Measurements from ENCODE around the gene ASCC2. TPM values are rescaled to one million over a fixed set of nuclear protein-coding genes. Genes with fewer than 3 reads are reported as not detected.

Gene ASCC2
- total and polyA plus RNA-seq, 3 experiments from 2014 or later: 60.0 to 84.5 (median 81.1) TPM

- ChIA-PET CTCF (interaction anchor here (1.2 kb wide), 1 partner anchor 17 kb away, joined by 4 read pairs; no protein-coding TSS in a partner anchor), POLR2A (no interaction called here)
- Histone ChIP-seq H3K27ac (ENCODE audit: low read depth, low read length) (no peak overlapping the region), H3K4me3 (ENCODE audit: low read length) (no peak overlapping the region), H3K27me3 (ENCODE audit: insufficient read depth, low read length, poor library complexity, severe bottlenecking) (no peaks in the 10 kb centered on the region), H3K36me3 (ENCODE audit: insufficient read depth, low read length) (peaks cover 41% of the 10 kb centered on the region), H3K9me3 (ENCODE audit: low read length) (no peaks in the 10 kb centered on the region), H3K4me1 (ENCODE audit: insufficient read depth, low read length) (no peaks in the 10 kb centered on the region)
- H3K9me3 Mint-ChIP-seq: no peaks in the 10 kb centered on the region
- no peaks in the 10 kb centered on the region for H3K27me3 Mint-ChIP-seq
- no peak for DNase-seq
- no peak overlapping the region for H3K4me3 Mint-ChIP-seq
- H3K4me1 Mint-ChIP-seq: no peaks in the 10 kb centered on the region
- H3K27ac Mint-ChIP-seq: peak overlapping the region in 2 of 8 donors; percentile 6 to 57
- peaks cover 4 to 74% (median 18%) of the 10 kb centered on the region in 3 donors for H3K36me3 Mint-ChIP-seq
Measured at GRCh38 chr22:29790061-29790460, 48.0 kb downstream of the ASCC2 start.

DNA sequence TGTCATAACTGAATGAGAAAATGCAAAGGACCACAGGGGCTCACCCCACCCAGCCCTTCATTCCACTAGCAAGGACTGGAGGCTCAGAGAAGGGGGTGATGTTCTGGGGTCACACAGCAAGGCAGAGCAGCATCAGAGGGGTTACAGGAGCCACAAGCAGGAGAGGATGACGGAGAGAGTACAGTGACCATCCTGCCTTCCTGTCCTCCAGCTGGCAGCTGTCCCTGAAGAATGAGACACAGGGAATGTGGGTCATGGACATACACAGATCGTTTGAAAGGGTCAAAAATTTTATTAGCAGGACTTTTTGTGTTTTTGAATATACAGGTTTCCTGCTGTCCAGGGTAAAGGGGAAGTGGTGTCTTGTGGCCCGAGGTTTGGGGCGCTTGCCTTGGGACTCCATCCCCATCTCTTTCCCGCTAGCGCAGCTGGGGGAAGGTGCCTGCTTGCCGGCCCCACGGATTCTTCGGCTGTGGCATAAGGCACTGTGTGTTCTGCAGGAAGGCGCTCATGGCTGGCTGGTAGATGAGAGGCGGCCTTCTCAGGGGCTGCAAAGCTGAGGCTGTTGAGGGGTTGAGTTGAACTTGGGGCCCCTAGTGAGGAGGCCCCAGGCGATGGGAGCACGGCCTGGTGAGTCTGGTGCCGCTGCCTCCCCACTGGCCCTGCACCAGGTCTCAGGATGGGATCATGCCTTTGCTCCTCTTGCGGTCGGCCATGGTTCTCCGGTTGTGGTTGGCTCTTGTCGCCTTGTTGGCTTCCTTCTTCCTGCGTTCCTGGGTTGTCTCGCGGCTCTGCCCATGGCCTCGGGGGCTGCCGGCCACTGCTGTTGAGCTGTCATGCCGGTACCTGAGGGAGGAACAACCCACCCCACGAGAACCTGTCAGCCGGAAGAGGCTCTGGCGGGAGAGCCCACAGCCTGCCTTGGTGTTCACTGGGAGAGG is 49.5 kb downstream of the ASCC2 start:
- Histone ChIP-seq H3K27me3 (ENCODE audit: insufficient read depth, low read length, poor library complexity, severe bottlenecking) (no peaks in the 10 kb centered on the region), H3K27ac (ENCODE audit: low read depth, low read length) (no peak overlapping the region), H3K36me3 (ENCODE audit: insufficient read depth, low read length) (peaks cover 36% of the 10 kb centered on the region), H3K4me3 (ENCODE audit: low read length) (no peak overlapping the region), H3K4me1 (ENCODE audit: insufficient read depth, low read length) (no peaks in the 10 kb centered on the region), H3K9me3 (ENCODE audit: low read length) (no peaks in the 10 kb centered on the region)
- H3K9me3 Mint-ChIP-seq: no peaks in the 10 kb centered on the region
- ChIA-PET CTCF (no interaction called here), POLR2A (no interaction called here)
- H3K27ac Mint-ChIP-seq: peak overlapping the region in 1 of 8 donors; percentile 29
- no peaks in the 10 kb centered on the region for H3K4me1 Mint-ChIP-seq
- no peaks in the 10 kb centered on the region for H3K27me3 Mint-ChIP-seq
- no peak overlapping the region for H3K4me3 Mint-ChIP-seq
- peaks cover 4 to 66% (median 18%) of the 10 kb centered on the region in 3 donors for H3K36me3 Mint-ChIP-seq
- no peak for DNase-seq

DNA sequence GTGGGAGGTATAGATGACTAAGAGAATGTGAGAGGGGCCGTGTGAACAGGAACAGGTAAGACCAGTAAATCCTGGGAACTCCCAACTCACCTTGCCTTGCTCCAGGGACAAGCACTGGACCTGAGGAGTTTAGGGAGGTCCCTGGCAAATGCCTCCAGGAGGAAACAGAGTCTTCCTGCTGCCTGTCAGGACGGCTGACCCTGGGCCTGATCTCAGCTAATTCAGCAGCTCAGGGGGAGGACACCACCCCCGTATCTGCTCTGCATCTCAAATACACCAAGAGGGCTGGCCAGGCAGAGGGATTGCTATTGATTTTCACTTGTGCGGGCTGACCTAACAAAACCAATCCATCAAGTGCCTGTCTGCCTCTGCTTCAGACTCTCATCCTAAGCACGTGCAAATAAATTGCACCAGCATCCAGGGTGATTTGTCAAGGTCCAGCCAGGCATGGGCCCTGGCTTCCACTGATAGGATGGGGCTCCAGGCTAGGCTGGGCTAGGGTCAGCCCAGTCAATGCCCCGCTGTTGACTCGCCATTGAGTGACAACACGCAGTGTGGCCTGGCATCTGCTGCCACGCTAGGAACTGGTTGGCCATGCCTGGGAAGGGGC is 50.6 kb downstream of the ASCC2 start:
- POLR2A ChIA-PET: no interaction called here
- Histone ChIP-seq H3K9me3 (ENCODE audit: low read length) (no peaks in the 10 kb centered on the region), H3K27me3 (ENCODE audit: insufficient read depth, low read length, poor library complexity, severe bottlenecking) (no peaks in the 10 kb centered on the region), H3K36me3 (ENCODE audit: insufficient read depth, low read length) (peaks cover 26% of the 10 kb centered on the region), H3K4me1 (ENCODE audit: insufficient read depth, low read length) (no peaks in the 10 kb centered on the region), H3K4me3 (ENCODE audit: low read length) (no peak overlapping the region), H3K27ac (ENCODE audit: low read depth, low read length) (no peak overlapping the region)
- Mint-ChIP-seq H3K27ac (peak overlapping the region in 2 of 8 donors; percentile 42 to 81), H3K27me3 (no peaks in the 10 kb centered on the region), H3K4me1 (no peaks in the 10 kb centered on the region), H3K36me3 (peaks cover 4 to 54% (median 18%) of the 10 kb centered on the region in 3 donors), H3K4me3 (no peak overlapping the region), H3K9me3 (no peaks in the 10 kb centered on the region)
- DNase-seq: no peak
- CTCF ChIA-PET: no interaction called here

- Histone ChIP-seq H3K27me3 (ENCODE audit: insufficient read depth, low read length, poor library complexity, severe bottlenecking) (no peaks in the 10 kb centered on the region), H3K4me3 (ENCODE audit: low read length) (no peak overlapping the region), H3K27ac (ENCODE audit: low read depth, low read length) (no peak overlapping the region), H3K9me3 (ENCODE audit: low read length) (no peaks in the 10 kb centered on the region), H3K36me3 (ENCODE audit: insufficient read depth, low read length) (peaks cover 19% of the 10 kb centered on the region), H3K4me1 (ENCODE audit: insufficient read depth, low read length) (no peaks in the 10 kb centered on the region)
- no peaks in the 10 kb centered on the region for H3K27me3 Mint-ChIP-seq
- no peak overlapping the region for H3K27ac Mint-ChIP-seq
- ChIA-PET POLR2A (no interaction called here), CTCF (no interaction called here)
- no peak overlapping the region for H3K4me3 Mint-ChIP-seq
- no peak for DNase-seq
- peaks cover 4 to 42% (median 13%) of the 10 kb centered on the region in 3 donors for H3K36me3 Mint-ChIP-seq
- no peaks in the 10 kb centered on the region for H3K4me1 Mint-ChIP-seq
- H3K9me3 Mint-ChIP-seq: no peaks in the 10 kb centered on the region
Measured at GRCh38 chr22:29786031-29786430, 52.0 kb downstream of the ASCC2 start.

- Histone ChIP-seq H3K4me3 (ENCODE audit: low read length) (no peak overlapping the region), H3K27ac (ENCODE audit: low read depth, low read length) (no peak overlapping the region), H3K9me3 (ENCODE audit: low read length) (no peaks in the 10 kb centered on the region), H3K27me3 (ENCODE audit: insufficient read depth, low read length, poor library complexity, severe bottlenecking) (no peaks in the 10 kb centered on the region), H3K36me3 (ENCODE audit: insufficient read depth, low read length) (peaks cover 11% of the 10 kb centered on the region), H3K4me1 (ENCODE audit: insufficient read depth, low read length) (no peaks in the 10 kb centered on the region)
- DNase-seq: no peak
- peaks cover 4 to 29% (median 9%) of the 10 kb centered on the region in 3 donors for H3K36me3 Mint-ChIP-seq
- H3K4me1 Mint-ChIP-seq: no peaks in the 10 kb centered on the region
- no peak overlapping the region for H3K4me3 Mint-ChIP-seq
- H3K27me3 Mint-ChIP-seq: no peaks in the 10 kb centered on the region
- POLR2A ChIA-PET: no interaction called here
- no peaks in the 10 kb centered on the region for H3K9me3 Mint-ChIP-seq
- H3K27ac Mint-ChIP-seq: peak overlapping the region in 3 of 8 donors; percentile 3 to 91 (median 44)
- CTCF ChIA-PET: no interaction called here
Measured at GRCh38 chr22:29784451-29785361, 53.4 kb downstream of the ASCC2 start.

DNA sequence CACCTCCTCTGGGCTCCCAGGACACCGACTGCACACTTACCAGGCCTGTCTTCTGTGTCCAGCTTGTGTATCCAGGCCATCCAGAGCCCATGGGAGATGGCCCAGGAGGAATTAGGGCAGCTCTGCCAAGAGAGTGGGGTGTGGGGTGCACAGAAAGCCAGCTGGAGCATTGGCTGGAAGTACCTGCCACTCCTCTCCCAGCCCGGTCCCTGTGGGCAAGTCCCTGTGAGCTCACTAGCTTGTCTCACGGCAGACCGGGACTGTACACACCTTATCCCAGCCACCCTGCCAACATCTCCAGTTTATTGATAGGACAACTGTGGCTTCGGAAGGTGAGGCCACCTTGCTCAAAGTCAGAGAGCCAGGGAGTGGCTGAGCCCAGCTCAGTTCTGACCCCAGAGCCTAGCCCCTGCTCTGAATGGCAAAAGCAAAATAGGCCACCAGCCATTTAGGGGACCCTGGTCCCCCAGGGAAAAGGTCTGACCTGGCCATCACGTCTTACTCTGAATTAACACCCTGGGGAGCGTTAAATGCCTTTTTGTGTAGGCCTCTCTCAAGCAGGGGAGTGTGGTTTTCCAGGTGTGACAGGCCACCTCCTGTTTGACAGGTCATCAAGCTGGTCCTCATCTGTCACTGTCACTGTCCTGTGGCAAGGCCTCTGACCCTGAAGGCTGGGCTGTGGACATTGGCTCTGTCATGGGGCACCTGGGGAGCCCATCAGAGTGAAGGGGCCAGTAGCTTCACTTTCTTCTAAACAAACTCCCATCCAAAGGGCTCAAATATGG is 55.8 kb downstream of the ASCC2 start:
- H3K9me3 ChIP-seq (ENCODE audit: low read length): no peaks in the 10 kb centered on the region
- H3K27me3 ChIP-seq (ENCODE audit: insufficient read depth, low read length, poor library complexity, severe bottlenecking): no peaks in the 10 kb centered on the region
- H3K4me1 ChIP-seq (ENCODE audit: insufficient read depth, low read length): no peaks in the 10 kb centered on the region
- no peak overlapping the region for H3K27ac ChIP-seq (ENCODE audit: low read depth, low read length)
- no peaks in the 10 kb centered on the region for H3K36me3 ChIP-seq (ENCODE audit: insufficient read depth, low read length)
- Mint-ChIP-seq H3K27ac (no peak overlapping the region), H3K4me3 (no peak overlapping the region), H3K36me3 (peaks cover 0 to 4% (median 0%) of the 10 kb centered on the region in 3 donors), H3K27me3 (no peaks in the 10 kb centered on the region), H3K4me1 (no peaks in the 10 kb centered on the region), H3K9me3 (no peaks in the 10 kb centered on the region)
- no peak overlapping the region for H3K4me3 ChIP-seq (ENCODE audit: low read length)
- DNase-seq: no peak
- ChIA-PET CTCF (interaction anchor here (1.3 kb wide), 1 partner anchor 9 kb away, joined by 3 read pairs; no protein-coding TSS in a partner anchor), POLR2A (no interaction called here)

DNA sequence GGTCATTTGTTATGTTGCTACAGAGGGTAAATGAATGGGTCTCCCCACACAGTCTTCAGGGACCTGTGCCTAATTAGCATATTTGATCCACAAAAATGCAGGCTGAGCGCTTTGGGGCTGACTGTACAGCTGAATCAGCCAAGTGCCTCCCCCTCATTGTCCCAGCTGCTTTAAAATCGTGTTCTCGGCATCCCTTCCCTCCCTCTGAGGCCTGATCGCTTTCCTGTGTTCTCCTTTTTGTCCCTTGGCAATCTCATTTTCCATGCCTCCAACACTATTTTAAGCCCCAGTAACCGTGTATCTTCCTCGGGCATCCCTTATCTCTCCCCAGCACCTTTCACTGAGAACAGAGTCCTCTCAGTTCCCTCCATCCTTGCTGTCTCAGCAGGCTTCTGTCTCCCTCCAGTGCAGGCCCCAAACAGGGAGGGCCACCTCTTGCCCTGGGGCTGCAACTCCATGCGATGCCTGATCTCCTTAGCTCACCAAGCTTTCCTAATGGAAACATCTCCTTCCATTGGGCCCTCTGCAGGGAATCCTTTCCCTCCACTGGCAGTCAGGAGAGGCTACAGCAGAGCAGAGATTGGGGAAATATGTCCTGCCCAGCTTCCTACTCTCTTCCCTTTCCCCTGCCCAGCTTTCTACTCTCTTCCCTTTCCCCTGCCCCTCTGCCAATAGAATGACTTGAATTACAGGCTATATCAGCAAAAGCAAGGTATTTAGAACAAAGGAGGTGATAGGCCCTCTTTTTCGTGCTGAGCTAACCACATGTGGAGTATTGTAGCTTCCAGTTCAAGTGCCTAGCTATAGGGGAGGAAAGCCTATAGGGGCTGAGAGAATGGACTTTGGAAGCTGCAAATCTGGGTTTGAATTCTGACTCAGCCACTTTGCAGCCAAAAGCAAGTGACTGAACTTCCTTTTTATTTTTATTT is 57.1 kb downstream of the ASCC2 start:
- Histone ChIP-seq H3K4me1 (ENCODE audit: insufficient read depth, low read length) (no peaks in the 10 kb centered on the region), H3K4me3 (ENCODE audit: low read length) (no peak overlapping the region), H3K27me3 (ENCODE audit: insufficient read depth, low read length, poor library complexity, severe bottlenecking) (no peaks in the 10 kb centered on the region), H3K36me3 (ENCODE audit: insufficient read depth, low read length) (no peaks in the 10 kb centered on the region), H3K27ac (ENCODE audit: low read depth, low read length) (no peak overlapping the region), H3K9me3 (ENCODE audit: low read length) (no peaks in the 10 kb centered on the region)
- no peaks in the 10 kb centered on the region for H3K36me3 Mint-ChIP-seq
- CTCF ChIA-PET: interaction anchor here (1.3 kb wide), 1 partner anchor 8 kb away, joined by 3 read pairs; no protein-coding TSS in a partner anchor
- no peak for DNase-seq
- no peaks in the 10 kb centered on the region for H3K9me3 Mint-ChIP-seq
- H3K4me1 Mint-ChIP-seq: no peaks in the 10 kb centered on the region
- H3K27me3 Mint-ChIP-seq: no peaks in the 10 kb centered on the region
- H3K27ac Mint-ChIP-seq: peak overlapping the region in 1 of 8 donors; percentile 4
- POLR2A ChIA-PET: no interaction called here
- no peak overlapping the region for H3K4me3 Mint-ChIP-seq
